HG02870 (cell line): ENCODE measurements around the gene MAD1L1.
"Not testable (repeated sequence)": the region's sequence is repeated elsewhere in the genome, so short reads cannot be mapped to it uniquely, and the experiment has no call there.

Source experiments
- ATAC-seq: cut with Tn5 transposase; IDR thresholded peaks from one replicate; pipeline ENCODE4 v1.9.1; 2021; ENCODE audit warnings: mild to moderate bottlenecking, moderate library complexity; ENCODE audit not compliant: unreplicated experiment

Gene MAD1L1

GRCh38 chr7:2180081-2180480 lies 52.7 kb downstream of the MAD1L1 start:
- ATAC-seq, result no peak

- ATAC-seq, result no peak
These were observed 57.2 kb downstream of the MAD1L1 start for GRCh38 chr7:2175514-2175913.

GRCh38 chr7:2175091-2175490 lies 57.7 kb downstream of the MAD1L1 start:
- no peak for ATAC-seq

GRCh38 chr7:2173189-2173827 lies 59.4 kb downstream of the MAD1L1 start:
- no peak for ATAC-seq

- ATAC-seq, result no peak
These were observed 60.2 kb downstream of the MAD1L1 start for GRCh38 chr7:2172311-2173188.

GRCh38 chr7:2171855-2172254 lies 60.9 kb downstream of the MAD1L1 start:
- ATAC-seq, result no peak

- no peak for ATAC-seq
These were observed 61.9 kb downstream of the MAD1L1 start for GRCh38 chr7:2170576-2171521.

GRCh38 chr7:2169923-2170575 lies 62.7 kb downstream of the MAD1L1 start:
- no peak for ATAC-seq

- no peak for ATAC-seq
These were observed 64.0 kb downstream of the MAD1L1 start for GRCh38 chr7:2168615-2169311.

- ATAC-seq, result no peak
These were observed 66.0 kb downstream of the MAD1L1 start for GRCh38 chr7:2166625-2167280.

- ATAC-seq, result peak; percentile 86
These were observed 66.8 kb downstream of the MAD1L1 start for GRCh38 chr7:2165610-2166594.

- ATAC-seq, result no peak
These were observed 67.5 kb downstream of the MAD1L1 start for GRCh38 chr7:2165239-2165609.

- no peak for ATAC-seq
These were observed 68.1 kb downstream of the MAD1L1 start for GRCh38 chr7:2164646-2165045.

GRCh38 chr7:2163600-2164555 lies 68.9 kb downstream of the MAD1L1 start:
- no peak for ATAC-seq

- no peak for ATAC-seq
These were observed 69.8 kb downstream of the MAD1L1 start for GRCh38 chr7:2162959-2163358.

GRCh38 chr7:2162004-2162902 lies 70.5 kb downstream of the MAD1L1 start:
- ATAC-seq, result not testable (repeated sequence)
